Vagina (tissue), 2 donors: ENCODE results near the gene TNFRSF25.
A peak's percentile ranks its signal among the peaks of the same experiment; 100 is the strongest.

Source experiments
- POLR2AphosphoS5 ChIP-seq, 2 donors: sonication (generic); formaldehyde crosslinking; IDR thresholded peaks; one replicate each; pipeline ENCODE4 v1.9.0; 2017; ENCODE audit warnings: antibody characterized with exemption in 2 of 2, mild to moderate bottlenecking in 2 of 2, low read depth in 1 of 2; ENCODE audit not compliant: insufficient read depth in 1 of 2
- TF ChIP-seq, protein P1 (sequence below), 3 experiments: fragments of 450-650 bp in 2 of 3; fragments of 200-600 bp in 1 of 3; sonication (generic) in 1 of 3; IDR thresholded peaks; one replicate each; pipeline ENCODE4 v1.5.1; 2017 to 2019; ENCODE audit warnings: antibody characterized with exemption in 3 of 3, mild to moderate bottlenecking in 2 of 3, moderate library complexity in 2 of 3

DNA sequence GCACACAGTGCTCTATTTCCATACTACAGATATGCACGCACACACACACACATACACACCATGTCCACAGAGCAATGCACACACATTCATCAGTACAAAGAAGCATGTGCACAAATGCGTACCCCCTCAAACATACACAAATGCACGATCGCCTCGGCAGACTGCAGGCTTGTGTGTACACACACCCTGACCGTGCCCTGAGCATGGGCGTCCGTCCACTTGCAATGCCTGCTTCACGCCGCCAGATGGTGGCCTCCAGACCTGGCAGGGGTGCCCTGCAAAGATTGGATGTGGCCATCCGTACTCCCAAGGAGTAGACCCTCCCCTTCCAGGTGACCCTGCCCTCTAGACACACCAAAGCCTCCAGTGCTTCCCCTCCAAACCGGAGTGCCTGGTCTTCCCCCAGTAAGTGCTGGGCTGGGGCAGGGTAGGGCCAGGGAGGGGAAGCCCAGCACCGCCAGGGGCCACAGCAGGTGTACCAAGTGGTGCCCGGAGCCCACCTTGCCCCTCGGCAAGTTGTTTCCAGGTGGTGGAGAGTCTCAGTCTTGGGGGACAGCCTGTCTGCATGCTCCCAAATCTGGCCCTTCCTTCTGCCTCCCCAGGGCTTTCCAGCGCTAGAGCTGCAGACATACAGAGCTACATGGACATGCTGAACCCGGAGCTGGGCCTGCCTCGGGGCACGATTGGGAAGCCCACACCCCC lies 20.8 kb downstream of the TNFRSF25 start:
- TF ChIP-seq, protein P1, sequence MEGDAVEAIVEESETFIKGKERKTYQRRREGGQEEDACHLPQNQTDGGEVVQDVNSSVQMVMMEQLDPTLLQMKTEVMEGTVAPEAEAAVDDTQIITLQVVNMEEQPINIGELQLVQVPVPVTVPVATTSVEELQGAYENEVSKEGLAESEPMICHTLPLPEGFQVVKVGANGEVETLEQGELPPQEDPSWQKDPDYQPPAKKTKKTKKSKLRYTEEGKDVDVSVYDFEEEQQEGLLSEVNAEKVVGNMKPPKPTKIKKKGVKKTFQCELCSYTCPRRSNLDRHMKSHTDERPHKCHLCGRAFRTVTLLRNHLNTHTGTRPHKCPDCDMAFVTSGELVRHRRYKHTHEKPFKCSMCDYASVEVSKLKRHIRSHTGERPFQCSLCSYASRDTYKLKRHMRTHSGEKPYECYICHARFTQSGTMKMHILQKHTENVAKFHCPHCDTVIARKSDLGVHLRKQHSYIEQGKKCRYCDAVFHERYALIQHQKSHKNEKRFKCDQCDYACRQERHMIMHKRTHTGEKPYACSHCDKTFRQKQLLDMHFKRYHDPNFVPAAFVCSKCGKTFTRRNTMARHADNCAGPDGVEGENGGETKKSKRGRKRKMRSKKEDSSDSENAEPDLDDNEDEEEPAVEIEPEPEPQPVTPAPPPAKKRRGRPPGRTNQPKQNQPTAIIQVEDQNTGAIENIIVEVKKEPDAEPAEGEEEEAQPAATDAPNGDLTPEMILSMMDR (IDR thresholded peaks at IDR 0.05), result peak in 1 of 3 experiments; percentile 16
- no peak for TF ChIP-seq POLR2AphosphoS5 (IDR thresholded peaks at IDR 0.05; ENCODE audit: insufficient read depth in 1 of 2, low read depth in 1 of 2)
